NCI-H2227 (cell line): ENCODE measurements around the gene MGAT5B.

ENCODE experiments used
- DNase-seq: peaks from one replicate; lab custom pipeline; 2025; ENCODE audit not compliant: unreplicated experiment; lab: John Stamatoyannopoulos, UW

Gene MGAT5B

DNA sequence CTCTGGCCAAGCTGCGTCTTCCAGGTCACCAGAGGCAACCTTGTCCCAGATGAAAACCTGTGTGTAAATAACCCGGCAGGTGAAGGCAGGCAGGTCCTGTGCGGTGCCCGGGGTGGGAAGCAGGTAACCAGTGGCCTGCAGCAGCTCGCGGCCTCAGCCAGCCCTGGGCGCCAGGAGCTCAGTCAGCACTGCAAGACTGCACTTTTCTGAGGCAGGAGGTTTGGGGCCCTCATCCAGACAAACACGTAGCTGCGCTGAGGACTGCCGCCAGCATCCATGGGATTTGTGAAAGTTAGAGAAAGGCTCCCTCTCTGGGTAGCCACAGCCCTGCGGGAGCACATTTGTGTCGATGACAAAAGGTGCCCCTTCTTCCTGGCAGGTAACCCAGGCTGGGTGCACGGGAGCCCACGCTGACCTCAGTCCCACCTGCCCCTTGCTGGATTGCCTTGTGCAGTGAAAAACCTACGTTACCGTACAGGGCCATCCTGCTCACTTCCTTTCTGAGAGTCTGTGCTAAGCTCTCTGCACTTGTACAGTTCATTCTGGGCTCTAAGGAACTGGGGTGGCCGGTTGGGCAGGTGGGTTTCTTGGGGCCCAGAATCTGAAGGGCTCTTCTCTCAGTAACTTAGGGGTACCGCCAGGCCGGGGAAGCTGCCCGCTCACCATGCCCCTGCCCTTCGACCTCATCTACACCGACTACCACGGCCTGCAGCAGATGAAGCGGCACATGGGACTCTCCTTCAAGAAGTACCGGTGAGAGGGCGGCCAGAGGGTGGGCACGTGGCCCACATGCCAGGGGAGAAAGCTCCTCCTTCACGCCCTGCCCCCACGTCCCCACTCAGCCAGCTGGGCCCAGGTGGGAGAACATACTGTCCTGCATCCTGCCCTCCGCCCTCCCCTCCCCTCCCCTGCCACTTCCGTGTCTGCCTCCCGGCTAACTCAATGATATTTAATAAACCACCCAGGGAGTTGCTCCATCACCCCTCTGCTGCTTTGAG lies 56.4 kb downstream of the MGAT5B start:
- peak; percentile 9 for DNase-seq

DNA sequence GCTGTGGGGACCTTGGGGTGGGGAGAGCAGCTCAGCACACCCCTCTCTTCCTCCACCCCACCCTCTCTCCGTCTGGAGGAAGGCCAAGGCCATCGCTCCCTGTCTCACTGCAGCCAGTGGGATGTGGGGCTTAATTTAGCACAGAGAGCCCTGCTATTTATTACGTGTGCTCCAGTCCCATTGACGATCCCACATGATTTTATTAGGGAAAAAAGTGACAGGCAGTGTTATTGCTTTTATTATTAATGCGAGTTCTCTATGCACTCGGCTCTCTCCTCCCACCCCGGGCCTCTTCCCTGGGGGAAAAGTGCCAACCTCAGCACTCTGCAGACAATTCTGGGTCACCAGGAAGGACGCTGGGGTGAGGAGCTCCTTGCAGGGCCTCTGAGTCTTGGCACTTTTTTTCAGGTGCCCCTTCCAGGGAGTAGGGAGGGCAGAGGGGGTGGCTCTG lies 57.3 kb downstream of the MGAT5B start:
- DNase-seq: no peak

DNA sequence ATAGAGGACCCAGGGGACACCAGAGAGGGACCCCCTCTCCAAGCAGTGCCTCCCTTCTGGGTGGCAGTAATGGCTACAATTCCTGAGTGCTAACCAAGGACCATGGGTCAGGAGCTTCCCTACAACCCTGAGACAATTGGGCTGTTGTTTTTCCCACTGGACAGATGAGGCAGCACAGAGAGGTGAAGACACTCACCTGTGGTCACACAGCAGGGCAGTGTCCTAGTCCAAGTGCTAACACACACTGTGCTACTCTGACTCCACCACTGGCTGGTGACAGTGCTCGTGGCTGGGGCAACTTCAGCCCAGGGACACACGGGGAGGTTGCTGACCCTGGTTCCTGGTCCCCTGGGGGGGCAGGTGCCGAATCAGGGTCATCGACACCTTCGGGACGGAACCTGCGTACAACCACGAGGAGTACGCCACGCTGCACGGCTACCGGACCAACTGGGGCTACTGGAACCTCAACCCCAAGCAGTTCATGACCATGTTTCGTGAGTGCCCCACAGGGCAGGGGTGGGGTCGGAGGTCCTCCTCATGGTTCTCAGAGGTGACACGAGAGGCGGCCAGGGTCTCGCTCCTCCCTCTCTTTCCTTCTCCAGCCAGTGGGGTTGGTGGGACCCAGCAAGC lies 58.1 kb downstream of the MGAT5B start:
- DNase-seq: no peak

DNA sequence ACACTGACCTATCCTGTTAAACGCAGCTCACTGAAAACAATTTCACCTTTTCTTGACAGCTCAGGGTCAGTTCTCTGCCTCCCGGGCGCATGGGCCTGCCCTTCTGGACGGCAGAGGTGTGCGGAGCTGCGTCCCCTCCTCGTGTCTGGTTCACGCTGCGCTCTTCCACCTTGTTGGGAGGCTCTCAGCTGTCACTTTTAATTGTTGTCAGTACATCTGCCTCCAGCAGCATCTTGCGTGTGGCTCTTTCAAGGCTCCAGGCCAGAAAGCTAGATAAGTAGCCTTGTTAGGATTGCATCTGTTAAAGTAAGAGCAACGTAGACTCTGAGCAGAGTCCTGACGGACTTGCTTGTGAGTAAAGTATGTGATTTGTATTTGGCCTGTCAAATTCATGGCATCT lies 59.4 kb downstream of the MGAT5B start:
- no peak for DNase-seq

DNA sequence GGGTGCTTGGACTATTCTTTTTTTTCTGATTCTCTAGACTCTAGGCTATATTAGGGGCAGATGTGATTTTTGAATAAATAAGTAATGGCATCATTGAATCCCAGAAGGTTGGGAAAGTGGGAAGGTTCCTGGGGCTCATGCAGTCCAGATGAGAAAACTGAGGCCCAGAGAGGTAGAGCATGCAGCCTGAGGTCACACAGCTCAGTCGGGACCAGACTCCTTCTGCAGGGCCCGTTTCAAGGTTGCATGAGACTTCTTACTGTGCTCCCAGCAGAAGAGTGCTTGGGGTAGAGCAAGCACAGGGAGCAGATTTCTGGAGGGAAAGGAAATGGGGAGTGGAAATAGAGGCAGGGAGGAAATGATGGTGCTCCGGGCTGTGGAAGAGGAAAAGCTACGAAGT lies 59.8 kb downstream of the MGAT5B start:
- DNase-seq: no peak

DNA sequence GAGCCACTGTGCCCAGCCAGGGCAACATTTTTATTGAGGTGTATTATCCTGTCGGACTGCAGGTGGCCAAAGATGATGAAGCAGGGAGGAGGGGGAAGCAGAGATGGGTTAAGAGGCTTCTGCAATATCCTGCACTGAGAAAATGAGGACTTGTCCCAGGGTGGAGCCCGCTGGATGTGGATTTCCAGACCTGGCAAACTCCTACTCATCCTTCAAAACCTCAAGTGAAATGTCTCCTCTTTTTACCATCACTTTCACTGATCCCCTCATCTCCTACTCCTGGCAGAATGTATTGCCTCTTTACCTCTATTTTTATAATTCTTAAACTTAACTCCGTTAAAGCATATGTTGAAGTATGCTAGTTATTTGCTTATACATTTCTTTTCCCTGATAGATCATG lies 60.9 kb downstream of the MGAT5B start:
- no peak for DNase-seq

DNA sequence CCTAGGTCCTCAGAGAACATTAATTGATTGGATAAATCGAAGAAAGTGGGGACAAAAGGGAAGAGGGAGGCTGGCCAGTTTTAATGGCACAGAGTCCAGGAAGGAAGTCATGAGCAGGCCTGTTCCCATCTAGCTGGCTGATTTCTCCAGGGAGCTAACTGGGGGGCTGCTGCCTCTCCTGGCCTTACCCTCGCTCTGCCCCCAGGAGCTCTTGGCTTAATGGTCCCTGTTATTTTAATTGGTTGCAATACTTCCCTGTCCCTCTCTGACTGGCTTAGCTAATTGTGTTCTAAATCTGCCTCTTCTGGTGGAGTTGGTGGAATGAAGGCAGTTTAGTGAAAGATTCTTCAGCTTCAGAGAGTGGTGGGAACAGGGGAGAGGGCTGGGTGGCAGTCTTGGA lies 61.4 kb downstream of the MGAT5B start:
- DNase-seq: no peak

DNA sequence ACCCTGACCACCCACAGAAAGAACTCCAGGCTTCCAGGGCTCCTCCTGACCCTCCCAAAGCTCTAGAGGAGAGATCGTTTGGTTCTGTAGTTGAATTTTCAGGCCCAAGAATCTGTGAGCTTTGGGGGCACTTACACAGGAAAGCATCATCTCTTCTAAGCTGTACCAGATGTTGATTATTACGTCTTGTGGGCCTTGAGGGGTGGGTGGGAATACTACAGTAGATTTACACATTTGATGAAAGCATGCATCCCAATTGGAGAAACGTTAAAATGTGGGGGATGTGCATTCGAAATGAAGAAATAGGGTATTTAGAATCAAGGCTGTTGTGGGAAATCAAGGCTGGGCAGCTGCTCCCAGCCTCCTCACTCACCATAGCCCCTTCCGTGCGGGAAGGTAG lies 61.9 kb downstream of the MGAT5B start:
- DNase-seq: no peak

DNA sequence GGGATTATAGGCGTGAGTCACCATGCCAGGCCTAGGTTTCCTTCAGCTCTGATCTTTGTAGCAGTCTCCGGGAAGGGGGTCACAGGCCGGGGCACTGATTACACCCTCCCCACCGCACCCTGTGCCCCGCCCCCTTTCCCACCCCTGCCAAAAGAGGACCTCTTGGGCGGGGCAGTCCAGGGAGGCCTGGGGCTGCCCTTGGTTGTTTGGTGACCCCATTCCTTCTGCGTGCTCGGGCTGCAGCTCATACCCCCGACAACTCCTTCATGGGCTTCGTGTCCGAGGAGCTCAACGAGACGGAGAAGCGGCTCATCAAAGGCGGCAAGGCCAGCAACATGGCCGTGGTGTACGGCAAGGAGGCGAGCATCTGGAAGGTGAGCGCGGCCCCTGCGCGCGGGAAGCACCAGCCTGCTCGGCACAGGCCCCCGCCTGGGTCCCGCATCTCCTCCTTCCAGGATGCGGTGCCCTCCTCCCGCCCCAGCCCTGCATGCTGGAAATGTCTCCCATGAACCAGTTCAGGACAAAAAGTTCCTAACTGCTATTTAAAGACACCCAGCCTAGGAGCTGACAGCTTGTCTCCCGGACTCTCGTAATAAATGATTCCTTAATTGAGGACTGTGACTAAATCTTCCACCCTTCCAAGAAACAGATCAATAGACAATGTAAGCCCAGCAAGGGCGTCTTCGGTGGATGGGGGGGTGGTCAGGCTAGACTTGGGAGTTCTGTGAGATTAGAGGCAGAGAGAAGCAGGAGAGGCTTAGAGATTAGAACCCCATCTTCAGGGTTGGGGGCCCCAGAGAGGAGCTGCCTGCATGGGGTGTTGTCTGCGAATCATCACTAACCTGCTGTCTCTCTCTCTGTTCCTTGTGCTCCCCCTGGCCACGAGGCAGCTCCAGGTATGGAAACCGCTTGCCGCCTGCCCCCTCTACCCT lies 64.5 kb downstream of the MGAT5B start:
- no peak for DNase-seq

DNA sequence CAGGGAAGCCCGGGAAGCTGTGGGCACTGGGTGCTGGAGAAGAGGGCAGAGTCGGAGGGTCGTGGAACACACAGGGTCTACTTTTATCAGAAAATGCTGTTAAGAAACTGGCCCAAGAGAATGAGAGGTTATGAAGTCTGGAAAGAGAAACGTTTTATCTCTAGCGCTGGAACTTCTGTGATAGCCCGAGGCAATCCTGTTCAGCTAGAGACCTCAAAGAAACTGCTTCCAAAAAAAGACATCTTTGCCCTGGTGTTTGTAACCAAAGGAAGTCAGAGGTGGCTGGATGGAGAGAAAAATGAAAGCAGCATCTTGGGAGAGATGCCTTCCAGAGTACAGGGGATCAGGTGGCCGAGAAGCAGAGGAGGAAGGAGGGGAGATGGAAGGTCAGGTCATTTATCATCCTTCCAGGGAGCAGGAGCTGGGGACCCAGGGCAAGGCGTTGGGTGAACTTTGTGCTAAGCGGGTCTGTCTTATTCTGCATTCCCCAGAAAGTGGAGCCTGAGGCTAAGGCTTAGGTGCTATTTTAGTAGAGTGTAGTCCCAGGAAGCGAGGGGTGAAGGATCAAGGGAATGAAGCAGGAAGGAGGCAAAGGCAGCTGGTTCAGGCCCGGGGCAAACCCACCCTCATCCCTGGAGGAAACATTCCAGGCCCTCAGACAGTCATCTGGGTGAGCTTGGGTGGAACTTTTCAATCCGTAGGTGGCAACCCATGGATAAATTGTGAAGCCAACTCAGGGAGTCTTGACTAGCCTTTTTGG lies 66.5 kb downstream of the MGAT5B start:
- DNase-seq: no peak

DNA sequence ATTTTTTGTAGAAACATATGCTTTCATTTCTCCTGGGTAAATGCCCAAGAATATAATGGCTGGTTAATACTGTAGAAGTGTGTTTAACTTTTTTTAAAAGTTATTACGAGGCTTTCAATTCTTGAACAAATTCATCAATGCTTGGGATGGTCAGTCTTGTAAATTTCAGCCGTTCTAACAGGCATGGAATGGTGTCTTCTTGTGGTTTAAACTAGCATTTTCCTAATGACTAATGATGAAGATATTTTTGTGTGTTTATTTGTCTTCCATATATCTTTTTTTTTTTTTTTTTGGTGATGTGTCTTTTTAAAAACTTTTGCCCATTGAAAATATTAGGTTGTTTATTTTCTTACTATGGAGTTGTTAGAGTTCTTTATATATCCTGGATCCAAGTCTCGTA lies 67.1 kb downstream of the MGAT5B start:
- DNase-seq: no peak

DNA sequence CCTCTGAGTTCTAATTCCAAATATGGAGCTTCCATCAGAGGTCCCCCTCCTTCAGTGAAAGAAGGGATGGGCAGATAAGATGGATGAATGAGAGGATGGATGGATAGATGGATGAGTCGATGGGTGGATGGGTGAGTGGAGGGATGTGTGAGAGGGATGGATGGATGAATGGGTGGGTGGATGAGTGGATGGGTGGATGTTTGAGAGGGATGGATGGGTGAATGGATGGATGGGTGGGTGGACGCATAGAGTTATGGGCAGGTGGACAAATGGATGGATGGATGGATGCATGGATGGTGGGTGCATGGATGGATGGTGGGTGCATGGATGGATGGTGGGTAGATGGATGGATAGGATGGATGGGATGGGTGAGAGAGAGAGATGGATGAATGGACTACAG lies 69.0 kb downstream of the MGAT5B start:
- DNase-seq: no peak

DNA sequence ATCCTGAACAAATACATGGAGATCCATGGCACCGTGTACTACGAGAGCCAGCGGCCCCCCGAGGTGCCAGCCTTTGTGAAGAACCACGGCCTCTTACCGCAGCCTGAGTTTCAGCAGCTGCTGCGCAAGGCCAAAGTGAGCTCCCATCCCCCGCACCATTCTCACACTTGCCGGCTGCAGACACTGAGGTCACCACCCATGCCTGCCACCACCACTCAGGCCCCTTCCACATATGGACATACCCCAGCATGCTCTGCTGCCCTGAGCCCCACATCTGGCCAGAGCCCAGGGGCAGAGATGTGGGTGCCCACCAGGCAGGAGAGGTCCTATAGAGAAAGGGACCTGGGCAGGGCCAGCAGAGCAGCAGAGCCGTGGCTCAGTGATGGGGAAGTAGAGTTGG lies 69.8 kb downstream of the MGAT5B start:
- no peak for DNase-seq

DNA sequence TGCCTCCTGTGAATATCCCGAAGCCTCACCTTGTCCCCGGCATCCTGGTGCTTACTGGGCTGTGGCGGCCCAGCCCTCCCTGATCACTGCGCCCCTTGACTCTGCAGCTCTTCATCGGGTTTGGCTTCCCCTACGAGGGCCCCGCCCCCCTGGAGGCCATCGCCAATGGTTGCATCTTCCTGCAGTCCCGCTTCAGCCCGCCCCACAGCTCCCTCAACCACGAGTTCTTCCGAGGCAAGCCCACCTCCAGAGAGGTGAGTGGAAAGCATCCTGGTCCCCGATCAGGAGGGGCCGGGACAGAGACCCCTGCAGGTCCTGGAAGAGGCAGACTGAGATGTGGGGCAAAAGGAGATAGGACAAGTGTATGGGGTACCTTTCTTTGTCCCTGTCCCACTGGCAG lies 72.1 kb downstream of the MGAT5B start:
- no peak for DNase-seq

DNA sequence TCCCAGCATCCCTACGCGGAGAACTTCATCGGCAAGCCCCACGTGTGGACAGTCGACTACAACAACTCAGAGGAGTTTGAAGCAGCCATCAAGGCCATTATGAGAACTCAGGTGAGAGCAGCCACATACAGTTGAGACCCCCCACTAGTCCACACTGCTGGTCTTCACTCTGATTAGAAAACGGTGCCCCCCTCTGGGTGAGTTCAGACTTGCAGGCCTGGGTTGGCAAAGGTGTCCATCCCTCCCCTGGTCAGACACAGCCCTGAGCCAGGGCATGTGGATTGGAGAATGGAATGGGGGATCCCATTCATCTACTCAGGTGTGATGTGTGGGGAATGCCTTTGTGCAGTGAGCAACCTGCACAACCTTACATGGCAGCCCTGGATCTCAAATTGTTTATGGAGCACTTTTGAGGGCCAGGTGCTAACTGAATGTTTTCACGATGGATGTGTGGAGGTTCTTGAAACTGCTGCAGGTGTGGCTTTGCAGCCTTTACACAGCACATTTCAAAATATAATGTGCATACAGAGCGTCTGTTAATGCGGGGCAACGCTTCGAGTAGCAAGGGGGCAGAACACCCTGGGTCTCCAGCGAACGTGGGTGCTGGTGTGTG lies 72.6 kb downstream of the MGAT5B start:
- no peak for DNase-seq

DNA sequence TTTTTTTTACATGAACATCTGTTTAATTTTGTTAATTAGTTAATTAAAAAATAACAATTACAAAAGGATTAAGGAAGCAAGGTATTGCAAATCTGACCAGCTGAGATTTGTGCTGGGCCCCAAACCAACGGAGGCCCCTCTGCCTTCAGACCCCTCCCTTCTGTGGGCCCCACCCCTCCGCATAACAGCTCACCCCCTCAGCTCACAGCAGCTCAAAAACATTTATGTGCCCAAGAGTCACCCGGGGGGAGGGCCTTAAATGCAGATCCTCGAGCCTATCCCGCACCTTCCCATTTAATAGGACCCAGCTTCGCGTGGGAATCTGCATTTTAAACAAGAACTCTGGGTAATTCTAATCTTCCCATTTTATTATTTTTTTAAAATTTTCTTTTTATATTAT lies 75.0 kb downstream of the MGAT5B start:
- DNase-seq: peak; percentile 30

DNA sequence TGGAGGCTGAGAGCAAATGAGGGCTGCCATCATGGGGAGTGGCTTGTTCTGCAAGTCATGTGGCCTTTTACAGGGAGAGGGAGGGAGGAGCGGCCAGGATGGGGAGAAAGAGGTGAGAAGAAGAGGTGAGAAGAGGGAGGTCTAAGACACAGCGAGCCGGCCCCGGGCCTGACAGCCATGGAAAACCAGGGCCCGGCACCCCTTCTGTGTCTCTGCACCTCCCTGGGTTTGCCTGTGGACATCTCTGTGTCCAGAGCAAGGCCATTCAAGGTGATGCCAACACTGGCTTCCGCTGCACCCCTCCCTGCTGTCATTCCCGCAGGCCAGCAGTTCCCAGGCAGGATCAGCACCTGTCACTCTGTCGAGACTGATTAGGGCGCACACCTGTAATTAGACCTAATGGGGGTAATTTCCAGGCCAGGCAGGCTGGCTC lies 75.6 kb downstream of the MGAT5B start:
- peak; percentile 89 for DNase-seq

DNA sequence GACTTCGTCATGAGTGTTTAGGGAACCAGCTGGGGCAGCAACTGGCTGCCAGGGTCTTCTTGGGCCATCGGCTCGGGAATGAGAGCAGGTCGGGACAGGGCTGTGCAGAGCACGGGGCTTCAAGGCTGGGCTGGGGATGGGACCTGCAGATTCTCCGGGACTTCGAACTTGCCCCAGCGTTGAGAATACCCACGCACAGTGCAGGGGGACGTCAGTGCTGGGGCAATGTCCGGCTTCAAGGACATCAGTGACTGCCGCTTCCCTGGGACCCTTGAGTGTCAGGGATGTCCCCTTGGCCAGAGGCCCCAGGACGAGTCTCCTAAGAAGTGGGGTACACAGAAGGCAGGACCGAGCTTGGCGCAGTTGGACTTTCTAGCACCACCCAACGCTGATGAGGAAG lies 76.3 kb downstream of the MGAT5B start:
- no peak for DNase-seq

DNA sequence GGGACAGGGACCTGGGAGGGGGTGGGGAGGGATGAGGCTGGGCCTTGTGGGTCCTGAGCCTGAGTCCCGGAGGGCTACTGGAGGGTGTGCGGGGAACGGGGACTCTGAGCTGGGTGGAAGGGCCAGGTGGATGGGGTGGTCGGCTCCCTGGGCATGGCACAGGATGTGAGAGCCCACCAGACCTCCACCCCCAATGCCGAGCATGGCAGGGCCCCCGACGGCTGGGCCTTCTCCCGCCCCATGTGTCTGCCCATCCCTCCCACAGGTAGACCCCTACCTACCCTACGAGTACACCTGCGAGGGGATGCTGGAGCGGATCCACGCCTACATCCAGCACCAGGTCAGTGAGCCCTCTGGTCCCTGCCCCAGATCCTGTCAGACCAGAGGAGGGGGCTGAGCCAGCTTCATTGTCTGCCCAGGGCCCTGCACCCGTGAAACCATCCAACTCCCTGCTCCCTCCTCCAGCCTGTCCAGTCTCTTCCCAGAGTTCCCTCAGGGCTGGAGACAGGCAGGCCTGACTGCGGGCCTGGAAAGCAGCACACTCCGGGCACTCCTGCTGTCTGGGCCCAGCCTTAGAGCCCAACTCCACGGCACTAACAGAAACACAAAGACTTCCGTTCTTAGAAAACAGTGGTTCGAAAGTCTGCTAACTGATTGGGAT lies 78.0 kb downstream of the MGAT5B start:
- DNase-seq: no peak

DNA sequence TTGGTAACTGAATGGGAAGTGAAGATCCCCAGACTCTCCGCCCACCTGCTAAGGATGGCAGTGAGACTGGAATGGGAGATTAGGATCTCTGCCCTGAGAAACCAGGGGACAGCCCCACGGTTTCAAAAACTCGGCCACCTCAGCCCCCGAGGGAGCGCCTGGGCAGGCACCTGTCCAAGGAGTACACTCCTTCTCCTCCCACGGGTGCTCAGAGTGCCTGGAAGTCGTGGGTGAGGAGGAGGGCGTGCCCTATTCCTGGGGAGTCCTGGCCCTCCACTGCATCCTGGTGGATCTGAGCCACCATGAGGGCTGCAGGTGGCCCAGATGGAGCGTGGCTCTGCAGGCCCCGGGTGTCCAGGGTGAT lies 78.5 kb downstream of the MGAT5B start:
- no peak for DNase-seq
